Stimulated activated naive B cell treated with anti-CD40 and anti-IgM and Interleukin-4, amounts not matched to agents 10 μg/mL and 1 μg/mL and 100 μg/mL, for 72 hours (primary cell): ENCODE results near the gene PRSS33.

ENCODE experiments used
- ATAC-seq, 2 donors: fragments of 150-1000 bp; cut with Tn5 transposase; replicated peaks; 2 replicates each; pipeline ENCODE4 v1.10.0; 2021; ENCODE audit warnings: moderate library complexity in 1 of 2
- DNase-seq: peaks from one replicate; pipeline ENCODE4 v3.0.0; 2021
- H3K27ac Mint-ChIP-seq: one replicate; pipeline ENCODE4 v1.8.0; 2022; ENCODE audit warnings: mild to moderate bottlenecking, mixed read lengths
- H3K27me3 Mint-ChIP-seq, 2 donors: one replicate each; pipeline ENCODE4 v1.8.0; 2022; ENCODE audit warnings: mixed read lengths in 2 of 2
- H3K36me3 Mint-ChIP-seq, 2 donors: one replicate each; pipeline ENCODE4 v1.8.0; 2022; ENCODE audit warnings: mixed read lengths in 2 of 2, mild to moderate bottlenecking in 1 of 2
- H3K4me1 Mint-ChIP-seq, 2 donors: one replicate each; pipeline ENCODE4 v1.8.0; 2022; ENCODE audit warnings: mixed read lengths in 2 of 2, mild to moderate bottlenecking in 1 of 2
- H3K4me3 Mint-ChIP-seq, 2 donors: one replicate each; pipeline ENCODE4 v1.8.0; 2022; ENCODE audit warnings: mild to moderate bottlenecking in 2 of 2, mixed read lengths in 2 of 2, moderate library complexity in 1 of 2
- H3K9me3 Mint-ChIP-seq, 2 donors: one replicate each; pipeline ENCODE4 v1.8.0; 2022; ENCODE audit warnings: mixed read lengths in 2 of 2, mild to moderate bottlenecking in 1 of 2

The PRSS33 gene

DNA sequence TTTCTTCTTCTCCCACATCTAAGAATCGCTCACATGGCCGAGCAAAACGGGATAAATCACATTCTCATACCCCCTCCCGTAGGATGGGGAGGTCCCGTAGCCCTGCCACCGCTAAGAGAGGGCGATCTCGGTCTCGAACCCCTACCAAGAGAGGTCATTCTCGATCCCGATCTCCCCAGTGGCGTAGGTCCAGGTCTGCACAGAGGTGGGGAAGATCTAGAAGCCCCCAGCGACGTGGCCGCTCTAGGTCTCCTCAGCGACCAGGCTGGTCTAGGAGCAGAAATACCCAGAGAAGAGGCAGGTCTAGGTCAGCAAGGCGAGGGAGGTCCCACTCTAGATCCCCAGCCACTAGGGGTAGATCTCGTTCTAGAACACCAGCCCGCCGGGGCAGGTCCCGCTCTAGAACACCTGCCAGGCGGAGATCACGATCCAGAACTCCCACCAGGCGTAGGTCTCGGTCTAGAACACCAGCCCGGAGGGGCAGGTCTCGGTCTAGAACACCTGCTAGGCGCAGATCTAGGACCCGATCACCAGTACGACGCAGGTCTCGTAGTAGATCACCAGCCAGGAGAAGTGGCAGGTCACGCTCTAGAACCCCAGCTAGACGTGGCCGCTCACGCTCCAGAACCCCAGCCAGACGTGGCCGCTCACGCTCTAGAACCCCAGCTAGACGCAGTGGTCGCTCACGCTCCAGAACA, 25.3 kb downstream of the PRSS33 start:
- DNase-seq (no peak), ATAC-seq (no peak)
- H3K36me3 Mint-ChIP-seq = peaks cover 85 to 97% of the 10 kb centered on the region in 2 donors
- H3K27me3 Mint-ChIP-seq = no peaks in the 10 kb centered on the region
- peak overlapping the region; percentile 67 for H3K27ac Mint-ChIP-seq
- peak overlapping the region in 1 of 2 donors; percentile 30 for H3K4me3 Mint-ChIP-seq
- no peaks in the 10 kb centered on the region for H3K9me3 Mint-ChIP-seq
- H3K4me1 Mint-ChIP-seq = peaks cover 22 to 79% of the 10 kb centered on the region in 2 donors

DNA sequence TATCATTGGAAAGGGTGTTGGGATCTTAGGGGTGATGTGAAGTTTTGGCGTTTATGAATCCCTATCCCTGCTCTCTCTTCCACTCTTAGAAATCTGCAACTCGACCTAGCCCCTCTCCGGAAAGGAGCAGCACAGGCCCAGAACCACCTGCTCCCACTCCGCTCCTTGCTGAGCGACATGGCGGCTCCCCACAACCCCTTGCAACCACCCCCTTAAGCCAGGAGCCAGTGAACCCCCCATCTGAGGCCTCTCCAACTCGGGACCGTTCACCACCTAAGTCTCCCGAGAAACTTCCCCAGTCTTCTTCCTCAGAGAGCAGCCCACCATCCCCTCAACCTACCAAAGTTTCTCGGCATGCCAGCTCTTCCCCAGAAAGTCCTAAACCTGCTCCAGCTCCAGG, 25.9 kb downstream of the PRSS33 start:
- peak overlapping the region; percentile 33 for H3K27ac Mint-ChIP-seq
- no peaks in the 10 kb centered on the region for H3K27me3 Mint-ChIP-seq
- no peak for ATAC-seq
- no peak overlapping the region for H3K4me3 Mint-ChIP-seq
- no peak for DNase-seq
- peaks cover 86 to 97% of the 10 kb centered on the region in 2 donors for H3K36me3 Mint-ChIP-seq
- no peaks in the 10 kb centered on the region for H3K9me3 Mint-ChIP-seq
- H3K4me1 Mint-ChIP-seq = peaks cover 24 to 80% of the 10 kb centered on the region in 2 donors

DNA sequence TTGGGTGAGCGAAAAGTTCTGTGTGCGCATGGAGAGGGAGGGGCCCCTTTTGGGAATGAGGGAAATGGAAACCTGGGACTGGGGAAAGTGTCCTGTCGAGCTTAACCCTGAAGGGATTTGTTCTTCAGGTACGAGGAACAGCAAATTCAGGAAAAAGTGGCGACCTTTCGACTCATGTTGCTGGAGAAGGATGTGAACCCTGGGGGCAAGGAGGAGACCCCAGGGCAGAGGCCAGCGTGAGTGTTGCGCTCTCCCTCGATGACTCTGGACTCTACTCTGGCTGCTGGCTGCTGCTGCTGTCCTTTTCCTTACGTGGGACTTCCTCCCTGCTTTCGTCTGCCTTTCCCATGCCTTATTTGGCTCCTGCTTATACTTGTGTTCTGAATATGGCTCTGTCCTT, 30.0 kb downstream of the PRSS33 start:
- peaks cover 40 to 85% of the 10 kb centered on the region in 2 donors for H3K4me1 Mint-ChIP-seq
- no peak for ATAC-seq
- no peaks in the 10 kb centered on the region for H3K27me3 Mint-ChIP-seq
- no peak for DNase-seq
- no peaks in the 10 kb centered on the region for H3K9me3 Mint-ChIP-seq
- H3K36me3 Mint-ChIP-seq = peaks cover 80 to 90% of the 10 kb centered on the region in 2 donors
- peak overlapping the region; percentile 68 for H3K27ac Mint-ChIP-seq
- no peak overlapping the region for H3K4me3 Mint-ChIP-seq

DNA sequence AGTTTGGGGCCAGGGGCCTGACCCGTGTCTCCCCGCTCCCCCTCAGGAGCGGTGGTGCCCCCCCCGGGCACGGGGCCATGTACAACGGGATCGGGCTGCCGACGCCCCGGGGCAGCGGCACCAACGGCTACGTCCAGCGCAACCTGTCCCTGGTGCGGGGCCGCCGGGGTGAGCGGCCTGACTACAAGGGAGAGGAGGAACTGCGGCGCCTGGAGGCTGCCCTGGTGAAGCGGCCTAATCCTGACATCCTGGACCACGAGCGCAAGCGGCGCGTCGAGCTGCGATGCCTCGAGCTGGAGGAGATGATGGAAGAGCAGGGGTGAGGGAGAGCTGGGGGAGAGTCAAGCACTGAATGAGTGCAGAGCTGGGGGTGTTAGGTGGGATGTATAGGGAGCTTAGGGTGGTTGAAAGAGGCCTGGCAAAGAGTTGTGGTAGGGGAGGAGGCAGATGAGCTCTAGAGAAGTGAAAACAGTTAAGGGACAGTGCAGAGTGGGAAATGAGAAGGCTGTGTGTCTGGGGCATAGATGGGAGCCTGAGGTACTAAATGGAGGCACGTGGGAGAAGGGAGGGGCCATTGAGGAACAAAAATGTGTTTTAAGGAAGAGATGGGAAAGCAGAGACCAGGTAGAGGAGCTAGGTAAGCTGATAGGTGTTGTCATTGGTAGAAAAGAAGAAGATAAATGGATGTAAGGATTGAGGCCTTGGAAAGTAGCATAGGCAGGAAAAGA, 30.9 kb downstream of the PRSS33 start:
- Mint-ChIP-seq H3K4me1 (peaks cover 42 to 83% of the 10 kb centered on the region in 2 donors), H3K27ac (peak overlapping the region; percentile 49)

DNA sequence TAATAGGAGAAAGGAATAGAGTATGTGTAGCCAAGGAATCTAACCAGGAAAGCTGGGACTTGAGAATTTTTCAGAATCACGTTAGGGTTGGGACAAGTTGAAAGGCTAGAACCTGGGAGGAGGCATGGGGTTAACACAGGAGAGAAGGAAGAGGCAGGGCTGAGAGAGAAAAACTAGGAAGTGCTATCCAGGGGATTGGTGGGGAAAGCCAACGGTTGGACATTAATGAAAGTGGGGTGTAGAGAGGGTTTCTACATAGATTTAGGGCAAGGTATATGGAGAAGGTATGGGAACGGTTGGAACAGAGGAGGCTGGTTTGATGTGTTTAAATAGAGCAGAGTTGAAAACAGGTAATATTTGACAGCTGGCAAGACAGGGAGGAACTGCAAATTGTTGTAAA, 32.2 kb downstream of the PRSS33 start:
- no peaks in the 10 kb centered on the region for H3K27me3 Mint-ChIP-seq
- peaks cover 0 to 4% of the 10 kb centered on the region in 2 donors for H3K9me3 Mint-ChIP-seq
- ATAC-seq (no peak), DNase-seq (no peak)
- peak overlapping the region; percentile 86 to 98 for H3K4me3 Mint-ChIP-seq
- peak overlapping the region; percentile 95 for H3K27ac Mint-ChIP-seq
- H3K36me3 Mint-ChIP-seq = peaks cover 67 to 80% of the 10 kb centered on the region in 2 donors
- H3K4me1 Mint-ChIP-seq = peaks cover 41 to 78% of the 10 kb centered on the region in 2 donors

More for the DNA sequence above, 30.9 kb downstream of the PRSS33 start:
- Mint-ChIP-seq H3K9me3 (peaks cover 0 to under 1% of the 10 kb centered on the region in 2 donors), H3K4me3 (peak overlapping the region; percentile 0 to 5), H3K27me3 (no peaks in the 10 kb centered on the region), H3K36me3 (peaks cover 74 to 84% of the 10 kb centered on the region in 2 donors)
- no peak for ATAC-seq
- no peak for DNase-seq

DNA sequence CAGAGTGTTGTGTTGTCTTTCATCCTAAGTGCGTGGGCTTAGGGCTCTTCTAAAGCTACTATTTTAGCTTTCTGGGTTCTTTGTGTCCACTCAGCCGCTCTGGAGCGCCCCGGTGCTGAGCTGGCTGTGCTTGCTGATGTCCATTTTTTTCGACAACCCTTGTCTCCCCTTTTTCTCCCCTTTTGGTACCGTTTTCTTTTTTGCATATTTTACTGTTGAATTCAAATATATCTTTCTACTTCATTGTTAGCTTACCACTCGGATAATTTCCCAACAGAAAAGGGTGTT, 33.7 kb downstream of the PRSS33 start:
- Mint-ChIP-seq H3K4me1 (peaks cover 38 to 63% of the 10 kb centered on the region in 2 donors), H3K27me3 (no peaks in the 10 kb centered on the region), H3K9me3 (peaks cover 0 to 4% of the 10 kb centered on the region in 2 donors), H3K36me3 (peaks cover 63 to 78% of the 10 kb centered on the region in 2 donors), H3K27ac (peak overlapping the region; percentile 95), H3K4me3 (peak overlapping the region; percentile 86 to 98)
- DNase-seq (no peak), ATAC-seq (no peak)

DNA sequence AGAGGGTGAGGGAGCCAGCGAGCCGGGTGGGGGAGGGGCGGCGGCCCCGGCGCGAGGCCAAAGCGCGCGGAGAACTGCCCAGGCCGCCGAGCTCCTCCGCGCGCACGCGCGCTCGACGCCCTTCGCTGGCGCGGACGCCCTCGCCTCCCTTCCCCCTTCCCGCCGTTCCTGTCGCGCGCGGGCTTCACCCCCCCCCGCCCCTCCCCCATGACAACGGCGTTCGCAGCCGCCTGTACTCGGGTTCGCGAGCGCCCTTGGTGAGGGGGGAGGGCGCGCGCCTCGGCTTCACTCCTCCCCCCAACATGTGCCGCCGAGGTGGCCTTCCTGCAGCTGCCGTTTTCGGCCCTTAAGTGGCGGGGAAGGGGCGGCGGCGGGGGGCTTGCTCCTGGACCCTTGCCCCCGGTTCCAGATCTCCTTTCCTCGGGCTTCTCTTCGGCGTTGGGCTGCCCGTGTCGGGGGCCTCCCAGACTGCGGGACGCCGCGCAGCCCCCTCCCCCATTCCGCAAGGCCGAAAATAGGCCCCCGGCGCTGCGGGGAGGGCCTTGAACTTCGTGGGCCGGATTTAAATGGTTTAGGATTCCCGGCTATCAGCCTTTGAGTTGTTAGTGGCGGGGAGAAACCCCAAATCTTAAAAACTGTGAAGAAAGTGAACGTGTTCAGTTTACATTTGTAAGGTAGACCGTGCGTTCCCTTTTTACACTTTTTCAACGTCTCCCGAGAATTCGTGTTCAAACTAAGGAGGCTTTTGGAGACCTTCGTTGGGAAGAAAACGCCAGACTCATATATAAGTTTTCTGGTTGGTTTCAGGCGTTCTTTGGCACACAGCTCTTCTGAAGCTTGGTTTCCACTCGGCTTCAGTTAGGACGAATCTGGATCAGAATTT, 34.3 kb downstream of the PRSS33 start:
- ATAC-seq (peak; percentile 55 to 59), DNase-seq (no peak)
- peak overlapping the region; percentile 100 for H3K27ac Mint-ChIP-seq
- peaks cover 0 to 4% of the 10 kb centered on the region in 2 donors for H3K9me3 Mint-ChIP-seq
- H3K4me3 Mint-ChIP-seq = peak overlapping the region; percentile 86 to 98
- H3K36me3 Mint-ChIP-seq = peaks cover 58 to 72% of the 10 kb centered on the region in 2 donors
- H3K27me3 Mint-ChIP-seq = no peaks in the 10 kb centered on the region
- peaks cover 38 to 57% of the 10 kb centered on the region in 2 donors for H3K4me1 Mint-ChIP-seq

DNA sequence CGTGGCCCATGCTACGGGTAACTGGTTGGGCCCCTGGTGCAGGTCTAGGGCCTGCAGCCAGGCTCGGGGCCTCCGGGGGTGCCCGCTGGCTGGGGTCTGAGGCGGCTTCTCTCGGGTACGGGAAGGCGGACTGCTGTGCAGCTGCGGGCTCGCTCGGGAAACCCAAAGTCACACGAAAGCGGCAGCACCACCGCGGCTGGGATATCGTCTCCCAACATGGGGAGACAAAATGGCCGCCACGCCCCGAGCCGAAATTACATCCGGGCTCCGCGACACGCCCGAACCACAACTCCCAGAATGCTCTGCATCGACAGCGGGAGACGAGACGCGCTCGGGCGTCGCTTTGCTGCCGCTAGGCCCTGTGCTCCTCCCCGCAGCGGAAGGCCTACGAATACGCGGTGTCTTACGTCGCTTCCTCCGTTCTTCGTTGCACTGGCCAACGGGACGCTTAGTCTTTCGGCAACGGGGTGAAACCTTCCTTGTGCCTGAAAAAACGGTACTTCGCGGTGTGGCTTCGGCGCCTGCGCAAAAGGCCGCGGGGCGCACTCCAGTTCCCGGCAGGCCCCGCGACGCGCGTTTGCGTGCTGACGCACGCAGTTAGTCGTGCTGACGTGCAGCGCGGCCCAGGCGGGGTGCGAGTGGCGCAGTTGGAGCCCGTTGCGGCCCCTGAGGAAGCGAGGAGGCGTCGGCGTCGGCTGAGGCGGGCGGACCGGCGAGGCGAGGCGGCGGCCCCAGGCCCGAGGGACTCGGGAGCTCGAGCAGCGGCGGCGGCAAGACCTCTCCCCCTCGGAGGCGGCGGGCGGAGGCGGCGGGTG, 35.1 kb downstream of the PRSS33 start, which contains the start of gene SRRM2:
TSS of gene SRRM2 (plus strand) at position 604 of the 815 bp plus-strand sequence. CDS start 3,727 bp downstream, outside the sequence.
- H3K27ac Mint-ChIP-seq = peak within 1 kb of the TSS; percentile 100
- H3K9me3 Mint-ChIP-seq = peaks cover 0 to 4% of the 10 kb centered on the region in 2 donors
- H3K4me3 Mint-ChIP-seq = peak within 1 kb of the TSS; percentile 86 to 98
- H3K36me3 Mint-ChIP-seq = peaks cover 51 to 63% of the 10 kb centered on the region in 2 donors
- H3K4me1 Mint-ChIP-seq = peaks cover 34 to 49% of the 10 kb centered on the region in 2 donors
- no peaks in the 10 kb centered on the region for H3K27me3 Mint-ChIP-seq
- ATAC-seq (peak; percentile 90 to 93), DNase-seq (peak; percentile 93)

DNA sequence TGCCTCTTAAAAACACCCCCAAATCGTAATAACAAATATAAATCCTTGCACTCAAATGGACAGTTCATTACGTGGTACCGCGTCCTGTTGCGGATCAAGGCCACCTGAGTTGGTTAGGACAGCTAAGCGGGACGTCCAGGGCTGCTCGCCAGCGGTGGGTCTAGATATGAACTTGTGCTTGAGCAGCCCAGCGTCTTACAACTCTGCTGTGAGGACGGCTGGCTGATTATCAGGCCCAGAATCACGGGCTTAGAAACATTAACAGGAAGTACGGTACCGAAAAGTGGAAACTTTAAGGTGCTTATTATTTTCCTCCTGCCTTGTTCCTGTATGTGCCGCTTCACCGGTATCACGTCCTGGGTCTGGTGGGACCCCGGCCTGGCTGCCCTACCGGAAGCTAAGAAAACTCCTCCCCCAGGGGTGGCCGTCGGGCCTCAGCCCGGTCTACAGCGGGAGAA, 35.8 kb downstream of the PRSS33 start:
- DNase-seq (no peak), ATAC-seq (no peak)
- peaks cover 0 to 4% of the 10 kb centered on the region in 2 donors for H3K9me3 Mint-ChIP-seq
- H3K4me1 Mint-ChIP-seq = peaks cover 31 to 42% of the 10 kb centered on the region in 2 donors
- peak overlapping the region; percentile 86 to 98 for H3K4me3 Mint-ChIP-seq
- no peaks in the 10 kb centered on the region for H3K27me3 Mint-ChIP-seq
- peak overlapping the region; percentile 100 for H3K27ac Mint-ChIP-seq
- peaks cover 45 to 57% of the 10 kb centered on the region in 2 donors for H3K36me3 Mint-ChIP-seq

DNA sequence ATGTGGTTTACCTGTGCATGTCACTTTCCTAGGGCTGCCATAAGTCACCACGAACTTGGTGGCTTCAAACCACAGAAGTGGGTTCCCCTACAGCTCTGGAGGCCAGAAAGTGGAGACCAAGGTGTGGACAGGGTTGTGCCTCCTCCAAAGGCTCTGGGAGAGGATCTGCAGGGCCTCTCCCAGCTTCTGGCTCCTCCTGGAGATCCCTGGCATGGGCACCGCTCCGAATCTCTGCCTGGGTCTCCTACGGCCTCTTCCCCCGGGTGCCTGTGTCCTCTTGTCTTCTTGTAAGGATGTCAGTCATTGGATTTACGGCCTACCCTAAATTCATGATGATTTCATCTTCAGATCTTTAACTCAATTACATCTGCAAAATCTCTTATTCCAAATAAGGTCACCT, 37.4 kb downstream of the PRSS33 start:
- ATAC-seq = no peak
- Mint-ChIP-seq H3K27ac (no peak overlapping the region), H3K4me1 (peaks cover 15 to 25% of the 10 kb centered on the region in 2 donors), H3K36me3 (peaks cover 32 to 41% of the 10 kb centered on the region in 2 donors), H3K27me3 (no peaks in the 10 kb centered on the region), H3K4me3 (peak overlapping the region in 1 of 2 donors; percentile 56), H3K9me3 (peaks cover 0 to 4% of the 10 kb centered on the region in 2 donors)
- DNase-seq = no peak

DNA sequence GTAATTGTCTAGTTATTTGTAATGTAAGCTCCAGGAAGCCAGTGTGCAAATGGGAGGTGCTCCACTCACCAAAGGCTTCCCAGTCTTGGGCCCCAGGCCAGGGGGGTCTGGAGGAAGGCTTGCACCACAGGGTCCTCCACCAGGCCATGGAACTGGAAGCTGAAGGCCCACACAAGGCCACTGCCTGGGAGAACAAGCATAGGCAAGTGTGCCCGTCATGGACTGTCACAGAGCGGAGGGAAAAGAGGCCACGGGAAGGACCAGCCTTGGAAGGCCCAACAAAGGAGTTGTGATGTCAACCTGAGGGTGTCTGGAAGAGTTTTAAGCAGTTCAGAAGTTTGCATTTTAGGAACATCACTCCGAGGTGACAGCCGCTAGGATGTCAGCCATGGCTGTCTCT, 37.9 kb downstream of the PRSS33 start:
- Mint-ChIP-seq H3K9me3 (peaks cover 0 to 4% of the 10 kb centered on the region in 2 donors), H3K4me1 (peaks cover 11 to 21% of the 10 kb centered on the region in 2 donors), H3K36me3 (peaks cover 28 to 37% of the 10 kb centered on the region in 2 donors), H3K27ac (peak overlapping the region; percentile 47), H3K4me3 (no peak overlapping the region), H3K27me3 (no peaks in the 10 kb centered on the region)
- ATAC-seq (no peak), DNase-seq (no peak)

DNA sequence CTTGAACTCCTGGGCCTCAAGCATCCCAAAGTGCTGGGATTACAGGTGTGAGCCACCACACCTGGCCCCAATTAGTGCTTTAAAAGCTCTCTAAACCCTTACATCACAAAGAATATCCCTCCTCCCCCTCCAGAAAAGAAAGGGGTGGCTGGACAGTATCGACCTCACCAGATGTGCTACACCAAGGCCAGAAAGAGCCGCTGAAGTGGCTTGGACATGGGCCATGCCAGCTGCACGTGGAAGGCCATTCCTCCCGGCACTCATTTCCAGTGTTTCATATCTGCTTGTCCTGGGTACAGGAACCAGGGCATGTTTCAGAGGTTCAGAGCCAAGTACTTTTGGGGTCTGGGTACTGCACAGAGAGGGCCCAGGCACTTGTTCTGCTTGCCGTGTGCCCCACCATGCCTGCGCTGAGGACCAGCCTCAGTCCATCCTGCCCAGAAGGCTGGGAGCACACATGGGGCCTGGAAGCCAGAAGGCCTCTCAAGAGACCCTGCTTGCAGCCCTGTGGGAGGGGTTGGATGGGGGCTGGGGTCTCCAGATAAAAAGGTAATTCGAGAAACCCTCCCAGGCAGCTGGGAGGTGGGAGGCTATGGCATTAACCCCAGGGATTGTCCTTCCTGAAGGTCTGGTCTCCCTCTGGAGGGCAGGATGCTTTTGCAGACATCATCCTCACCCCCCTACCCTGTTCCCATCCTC, 38.5 kb downstream of the PRSS33 start:
- H3K4me3 Mint-ChIP-seq = no peak overlapping the region
- H3K27me3 Mint-ChIP-seq = no peaks in the 10 kb centered on the region
- H3K27ac Mint-ChIP-seq = no peak overlapping the region
- DNase-seq = no peak
- peaks cover 8 to 15% of the 10 kb centered on the region in 2 donors for H3K4me1 Mint-ChIP-seq
- no peak for ATAC-seq
- H3K9me3 Mint-ChIP-seq = peaks cover 0 to 4% of the 10 kb centered on the region in 2 donors
- H3K36me3 Mint-ChIP-seq = peaks cover 22 to 31% of the 10 kb centered on the region in 2 donors

DNA sequence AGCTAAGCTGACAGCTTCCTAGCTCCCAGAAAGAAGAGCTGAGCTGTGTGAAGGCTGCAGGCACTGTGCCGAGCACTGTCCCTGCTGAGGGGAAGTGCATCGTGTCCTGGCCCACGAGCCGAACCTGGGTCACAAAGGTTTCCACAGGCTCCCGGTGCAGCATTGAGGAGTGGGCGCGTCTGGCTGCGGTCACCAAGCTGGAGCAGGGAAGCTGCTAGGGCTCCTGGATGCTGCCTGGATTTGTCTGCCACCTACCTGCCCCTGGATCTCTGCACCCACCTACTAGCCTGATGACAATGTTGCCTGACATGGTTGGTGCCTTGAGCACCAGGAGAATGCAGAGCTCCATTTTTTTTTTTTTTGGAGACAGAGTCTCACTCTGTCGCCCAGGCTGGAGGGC, 41.4 kb downstream of the PRSS33 start:
- Mint-ChIP-seq H3K36me3 (peaks cover 8 to 16% of the 10 kb centered on the region in 2 donors), H3K4me3 (no peak overlapping the region), H3K9me3 (no peaks in the 10 kb centered on the region), H3K27me3 (peaks cover 0 to 1% of the 10 kb centered on the region in 2 donors), H3K27ac (no peak overlapping the region), H3K4me1 (peaks cover 0 to under 1% of the 10 kb centered on the region in 2 donors)
- no peak for DNase-seq
- ATAC-seq = no peak
